ENCODE results near the gene USP44. TPM values are rescaled to one million over a fixed set of nuclear protein-coding genes. Genes with fewer than 3 reads are reported as not detected.

Gene USP44
- polyA plus RNA-seq, 1 of the 3 experiments (the other 2 are of a cell fraction), result 0.07 TPM

DNA sequence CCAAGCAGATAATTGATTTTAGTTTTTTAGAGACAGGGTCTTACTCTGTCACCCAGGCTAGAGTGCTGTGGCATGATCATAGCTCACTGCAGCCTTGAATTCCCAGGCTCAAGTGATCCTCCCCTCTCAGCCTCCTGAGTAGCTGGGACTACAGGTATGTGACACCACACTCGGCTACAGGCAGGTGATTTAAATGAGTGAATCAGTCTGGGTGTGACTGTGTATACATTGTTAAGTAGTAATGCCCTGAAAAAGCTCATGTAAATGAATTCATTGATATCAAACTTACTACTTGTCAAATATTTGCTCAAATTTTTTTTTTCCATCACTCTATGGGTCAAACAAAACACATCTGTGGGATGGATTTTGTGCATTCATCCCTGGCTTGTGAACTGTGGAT is 6.3 kb upstream of the USP44 start:
- Histone ChIP-seq H3K4me1 (ENCODE audit: control insufficient read depth in 1 of 2, insufficient read depth in 2 of 2, low read depth in 1 of 2, low read length in 1 of 2) (no peaks in the 10 kb centered on the region), H3K9me3 (no peaks in the 10 kb centered on the region), H4K20me1 (ENCODE audit: insufficient read depth) (no peaks in the 10 kb centered on the region), H3K4me2 (no peak overlapping the region), H3K9ac (no peak overlapping the region), H3K27ac (ENCODE audit: low read depth in 2 of 2, low read length in 1 of 2) (no peak overlapping the region), H2AFZ (ENCODE audit: low read depth) (no peak overlapping the region), H3K9me2 (no peaks in the 10 kb centered on the region), H3K36me3 (replicated peaks in 1 of 2; ENCODE audit: control insufficient read depth in 1 of 2, insufficient read depth in 2 of 2, low read length in 1 of 2) (no peaks in the 10 kb centered on the region), H3K79me2 (ENCODE audit: insufficient read depth) (no peaks in the 10 kb centered on the region), H3F3A (replicated peaks; ENCODE audit: insufficient read depth) (no peaks in the 10 kb centered on the region), H3K27me3 (ENCODE audit: insufficient read depth) (no peaks in the 10 kb centered on the region), H3K4me3 (ENCODE audit: low read depth in 2 of 2, low read length in 1 of 2) (no peak overlapping the region)
- no peak for DNase-seq
- POLR2A ChIA-PET, result no interaction called here
- WGBS (ENCODE audit: low lambda C conversion rate), result 17% methylated on average over 1 of the region's 1 CpG
- TF ChIP-seq RAD21 (IDR thresholded peaks at IDR 0.05; ENCODE audit: low read length) (no peak), ELF1 (IDR thresholded peaks at IDR 0.05) (no peak), POLR2AphosphoS5 (IDR thresholded peaks at IDR 0.05; ENCODE audit: low read depth, low read length) (no peak), NFIC (IDR thresholded peaks at IDR 0.05; ENCODE audit: borderline replicate concordance) (no peak), EZH2phosphoT487 (IDR thresholded peaks at IDR 0.05; ENCODE audit: borderline replicate concordance, low read depth) (no peak), MXI1 (IDR thresholded peaks at IDR 0.05; ENCODE audit: low read depth, low read length) (no peak), FOXM1 (IDR thresholded peaks at IDR 0.05; ENCODE audit: low read depth) (no peak), TCF12 (IDR thresholded peaks at IDR 0.05) (no peak), EP300 (IDR thresholded peaks at IDR 0.05; ENCODE audit: borderline replicate concordance in 1 of 2, low read depth in 1 of 2, low read length in 1 of 2) (no peak), GATA2 (CRISPR knock-in tag; IDR thresholded peaks at IDR 0.05) (no peak), GABPA (IDR thresholded peaks at IDR 0.05; ENCODE audit: low read depth) (no peak), RCOR1 (IDR thresholded peaks at IDR 0.05; ENCODE audit: low read length) (no peak), JUND (IDR thresholded peaks at IDR 0.05) (no peak), RXRA (IDR thresholded peaks at IDR 0.05; ENCODE audit: borderline replicate concordance, low read depth) (no peak)
- TF ChIP-seq, protein P1, sequence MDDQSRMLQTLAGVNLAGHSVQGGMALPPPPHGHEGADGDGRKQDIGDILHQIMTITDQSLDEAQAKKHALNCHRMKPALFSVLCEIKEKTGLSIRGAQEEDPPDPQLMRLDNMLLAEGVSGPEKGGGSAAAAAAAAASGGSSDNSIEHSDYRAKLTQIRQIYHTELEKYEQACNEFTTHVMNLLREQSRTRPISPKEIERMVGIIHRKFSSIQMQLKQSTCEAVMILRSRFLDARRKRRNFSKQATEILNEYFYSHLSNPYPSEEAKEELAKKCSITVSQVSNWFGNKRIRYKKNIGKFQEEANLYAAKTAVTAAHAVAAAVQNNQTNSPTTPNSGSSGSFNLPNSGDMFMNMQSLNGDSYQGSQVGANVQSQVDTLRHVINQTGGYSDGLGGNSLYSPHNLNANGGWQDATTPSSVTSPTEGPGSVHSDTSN (IDR thresholded peaks at IDR 0.05), result no peak
- TF ChIP-seq, protein P2, sequence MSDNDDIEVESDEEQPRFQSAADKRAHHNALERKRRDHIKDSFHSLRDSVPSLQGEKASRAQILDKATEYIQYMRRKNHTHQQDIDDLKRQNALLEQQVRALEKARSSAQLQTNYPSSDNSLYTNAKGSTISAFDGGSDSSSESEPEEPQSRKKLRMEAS (IDR thresholded peaks at IDR 0.05; ENCODE audit: low read depth), result no peak
- TF ChIP-seq, protein P3, sequence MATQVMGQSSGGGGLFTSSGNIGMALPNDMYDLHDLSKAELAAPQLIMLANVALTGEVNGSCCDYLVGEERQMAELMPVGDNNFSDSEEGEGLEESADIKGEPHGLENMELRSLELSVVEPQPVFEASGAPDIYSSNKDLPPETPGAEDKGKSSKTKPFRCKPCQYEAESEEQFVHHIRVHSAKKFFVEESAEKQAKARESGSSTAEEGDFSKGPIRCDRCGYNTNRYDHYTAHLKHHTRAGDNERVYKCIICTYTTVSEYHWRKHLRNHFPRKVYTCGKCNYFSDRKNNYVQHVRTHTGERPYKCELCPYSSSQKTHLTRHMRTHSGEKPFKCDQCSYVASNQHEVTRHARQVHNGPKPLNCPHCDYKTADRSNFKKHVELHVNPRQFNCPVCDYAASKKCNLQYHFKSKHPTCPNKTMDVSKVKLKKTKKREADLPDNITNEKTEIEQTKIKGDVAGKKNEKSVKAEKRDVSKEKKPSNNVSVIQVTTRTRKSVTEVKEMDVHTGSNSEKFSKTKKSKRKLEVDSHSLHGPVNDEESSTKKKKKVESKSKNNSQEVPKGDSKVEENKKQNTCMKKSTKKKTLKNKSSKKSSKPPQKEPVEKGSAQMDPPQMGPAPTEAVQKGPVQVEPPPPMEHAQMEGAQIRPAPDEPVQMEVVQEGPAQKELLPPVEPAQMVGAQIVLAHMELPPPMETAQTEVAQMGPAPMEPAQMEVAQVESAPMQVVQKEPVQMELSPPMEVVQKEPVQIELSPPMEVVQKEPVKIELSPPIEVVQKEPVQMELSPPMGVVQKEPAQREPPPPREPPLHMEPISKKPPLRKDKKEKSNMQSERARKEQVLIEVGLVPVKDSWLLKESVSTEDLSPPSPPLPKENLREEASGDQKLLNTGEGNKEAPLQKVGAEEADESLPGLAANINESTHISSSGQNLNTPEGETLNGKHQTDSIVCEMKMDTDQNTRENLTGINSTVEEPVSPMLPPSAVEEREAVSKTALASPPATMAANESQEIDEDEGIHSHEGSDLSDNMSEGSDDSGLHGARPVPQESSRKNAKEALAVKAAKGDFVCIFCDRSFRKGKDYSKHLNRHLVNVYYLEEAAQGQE (IDR thresholded peaks at IDR 0.05; ENCODE audit: low read depth, low read length), result no peak
- CTCF ChIA-PET, result no interaction called here
